Stimulated activated CD4-positive, alpha-beta T cell treated with anti-CD3 and anti-CD28 coated beads, Interleukin-12 subunit alpha, Interleukin-12 subunit beta, amount 100 ng/mL, for 4 hours (primary cell): Measurements from ENCODE around the gene NFE2L2.
"Not testable (repeated sequence)": the region's sequence is repeated elsewhere in the genome, so short reads cannot be mapped to it uniquely, and the experiment has no call there.

Experiments
- DNase-seq: peaks from one replicate; pipeline ENCODE4 v3.0.0-alpha.2; 2020

NFE2L2 gene

GRCh38 chr2:177264693-177265587 lies at the start of gene NFE2L2:
NFE2L2 (minus strand) TSS chr2:177264727; CDS start chr2:177264576, 151 bp downstream.
- peak; percentile 97 for DNase-seq

DNA sequence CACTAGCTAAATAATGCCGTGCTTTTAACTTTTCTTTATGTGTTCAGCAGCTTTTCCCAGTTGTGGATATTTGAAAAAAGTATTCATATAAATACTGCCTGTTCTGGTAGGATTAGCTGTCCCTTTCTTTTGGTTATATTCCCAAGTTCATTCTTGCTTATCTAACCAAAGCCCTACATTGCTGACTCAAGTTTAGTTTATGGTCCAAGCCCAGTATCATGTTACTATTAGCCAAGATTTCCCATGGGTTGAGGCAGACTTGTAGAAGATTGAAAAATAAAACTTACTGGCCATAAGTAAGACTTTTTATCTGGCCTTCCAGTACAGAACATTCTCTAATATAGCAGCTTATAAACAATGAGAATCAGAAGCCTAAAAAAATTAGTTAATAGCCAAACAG lies 49.7 kb upstream of the NFE2L2 start:
- no peak for DNase-seq

DNA sequence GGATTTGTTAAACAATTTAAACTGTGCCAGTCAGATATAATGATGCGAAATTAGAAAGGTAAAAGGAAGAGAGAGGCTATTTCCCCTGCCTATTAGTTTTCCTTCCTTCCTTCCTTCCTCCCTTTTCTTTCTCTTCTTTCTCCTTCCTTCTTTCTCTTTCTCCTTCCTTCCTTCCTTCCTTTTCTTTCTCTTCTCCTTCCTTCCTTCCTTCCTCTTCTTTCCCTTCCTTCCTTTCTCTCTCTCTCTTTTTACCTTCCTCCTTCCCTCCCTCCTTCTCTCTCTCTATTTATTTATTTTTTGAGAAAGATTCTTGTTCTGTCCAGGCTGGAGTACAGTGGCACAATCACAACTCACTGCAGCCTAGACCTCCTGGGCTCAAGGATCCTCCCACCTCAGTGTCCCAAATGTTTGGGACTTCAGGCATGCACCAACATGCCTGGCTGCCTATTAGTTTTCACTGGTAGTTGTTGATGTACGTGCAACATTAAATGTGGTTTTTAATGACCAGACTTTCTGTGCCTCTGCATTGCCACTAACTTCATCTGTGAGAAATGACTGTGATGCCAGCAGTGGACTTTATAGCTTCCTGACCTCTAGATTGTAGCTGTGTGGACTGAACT lies 48.7 kb upstream of the NFE2L2 start:
- no peak for DNase-seq

DNA sequence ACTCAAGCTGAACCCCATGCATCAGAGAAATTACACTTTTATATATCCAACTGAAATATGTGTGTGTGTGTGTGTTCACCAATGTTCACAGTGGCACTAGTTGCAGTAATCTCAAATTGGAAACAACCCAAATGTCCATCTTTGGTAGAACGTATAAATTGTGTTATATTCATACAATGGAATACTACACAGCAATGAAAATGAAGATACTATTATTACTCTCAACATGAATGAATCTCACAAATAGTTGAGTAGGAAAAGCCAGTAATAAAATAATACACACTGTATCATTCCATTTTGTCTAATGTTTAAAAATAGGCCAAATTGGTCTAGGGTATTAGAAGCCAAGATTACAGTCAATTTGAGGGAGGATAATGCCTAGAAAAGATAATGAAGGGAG lies 48.0 kb upstream of the NFE2L2 start:
- no peak for DNase-seq

GRCh38 chr2:177309672-177310309 lies 45.3 kb upstream of the NFE2L2 start:
- not testable (repeated sequence) for DNase-seq

- DNase-seq, result no peak
Observed at GRCh38 chr2:177306550-177306949, 42.0 kb upstream of the NFE2L2 start.

GRCh38 chr2:177303939-177304338 lies 39.4 kb upstream of the NFE2L2 start:
- no peak for DNase-seq

DNA sequence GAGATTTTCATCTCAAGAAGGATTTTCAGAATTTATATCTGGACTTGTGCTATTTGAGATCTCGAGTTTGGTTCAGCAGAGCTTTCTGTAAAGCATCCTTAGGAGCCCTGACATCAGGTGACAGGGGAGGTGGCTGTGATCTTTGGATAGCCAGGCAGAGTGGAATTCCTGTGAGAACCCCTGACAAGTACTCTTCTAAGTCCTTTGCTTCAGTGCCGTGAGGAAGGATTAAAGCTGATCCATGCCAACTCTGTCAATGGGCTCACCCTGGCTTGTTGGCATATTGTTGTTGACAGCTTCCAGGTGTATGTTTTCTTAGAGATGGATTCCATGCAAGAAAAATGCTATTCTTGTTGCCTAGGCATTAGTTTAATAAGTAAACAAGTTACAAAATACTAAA lies 38.0 kb upstream of the NFE2L2 start:
- DNase-seq, result no peak

GRCh38 chr2:177298191-177298590 lies 33.7 kb upstream of the NFE2L2 start:
- DNase-seq, result no peak

DNA sequence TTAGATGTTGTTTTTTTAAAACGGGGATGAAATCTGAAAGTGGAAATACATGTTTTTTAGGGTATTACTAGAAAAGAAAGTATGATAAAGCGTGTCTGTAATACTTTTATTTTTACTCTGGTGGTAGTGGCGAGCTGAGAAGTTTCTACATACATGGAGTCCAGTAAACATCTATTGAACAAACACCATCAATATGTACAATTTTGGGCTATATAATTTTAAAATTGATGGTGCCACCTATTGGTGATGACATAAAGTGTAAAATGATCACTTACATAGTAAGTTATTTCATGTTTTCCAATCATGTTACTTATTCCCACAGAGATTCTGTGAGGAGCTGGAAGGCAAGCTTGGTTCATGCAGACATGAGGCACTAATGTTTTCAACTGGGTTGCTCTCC lies 31.5 kb upstream of the NFE2L2 start:
- DNase-seq, result no peak

DNA sequence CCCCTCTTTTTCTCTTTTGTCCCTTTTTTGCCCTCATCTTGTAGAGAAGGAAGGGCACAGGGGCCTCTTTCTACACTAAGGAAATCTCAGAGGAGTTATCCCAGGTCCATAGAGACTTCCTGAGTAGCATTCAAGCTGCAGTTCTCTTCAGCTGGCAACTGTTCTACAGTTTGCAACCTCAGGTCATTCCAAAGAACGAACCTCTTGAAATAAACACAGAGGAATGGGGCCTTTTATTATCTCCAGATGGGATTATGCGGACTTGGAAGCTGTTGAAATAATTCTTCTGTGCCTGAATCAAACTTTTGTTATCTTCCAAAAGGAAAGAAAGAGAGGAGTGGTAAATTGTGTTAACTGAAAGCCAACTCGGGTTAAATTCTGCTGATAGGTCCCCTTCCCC lies 31.0 kb upstream of the NFE2L2 start:
- DNase-seq, result no peak

GRCh38 chr2:177291701-177292100 lies 27.2 kb upstream of the NFE2L2 start:
- no peak for DNase-seq

DNA sequence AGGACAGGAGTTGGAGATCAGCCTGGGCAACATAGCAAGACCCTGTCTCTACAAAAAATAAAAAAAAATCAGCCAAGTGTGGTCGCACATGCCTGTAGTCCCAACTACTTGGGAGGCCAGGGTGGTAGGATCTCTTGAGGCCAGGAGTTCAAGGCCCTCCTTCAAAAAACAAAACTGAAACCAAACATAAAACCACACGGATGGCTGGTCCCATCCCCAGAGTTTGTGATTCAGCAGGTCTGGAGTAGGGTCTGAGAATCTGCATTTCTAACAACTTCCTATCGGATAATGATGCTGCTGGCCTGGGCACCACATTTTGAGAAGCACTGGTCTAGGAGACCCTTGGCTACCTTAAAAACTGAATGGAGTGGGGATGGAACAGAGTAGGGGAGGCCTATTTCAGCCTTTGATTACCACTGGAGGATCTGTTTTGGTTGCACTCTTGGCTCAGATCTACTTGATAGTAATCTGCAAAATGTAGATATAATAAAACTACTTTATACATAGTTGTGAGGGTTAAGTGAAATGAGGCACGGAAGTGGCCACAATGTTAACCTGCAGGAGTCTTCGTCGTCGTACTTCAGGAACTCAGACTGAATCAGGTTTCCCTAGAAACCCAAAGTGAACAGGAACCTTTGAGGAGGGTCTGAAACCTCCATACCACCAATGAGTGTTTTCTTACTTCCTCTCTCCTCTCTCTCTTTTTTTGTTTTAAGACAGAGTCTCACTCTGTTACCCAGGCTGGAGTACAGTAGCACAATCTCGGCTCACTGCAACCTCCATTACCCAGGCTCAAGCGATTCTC lies 25.5 kb upstream of the NFE2L2 start:
- DNase-seq, result no peak

- no peak for DNase-seq
Observed at GRCh38 chr2:177287814-177288213, 23.3 kb upstream of the NFE2L2 start.

DNA sequence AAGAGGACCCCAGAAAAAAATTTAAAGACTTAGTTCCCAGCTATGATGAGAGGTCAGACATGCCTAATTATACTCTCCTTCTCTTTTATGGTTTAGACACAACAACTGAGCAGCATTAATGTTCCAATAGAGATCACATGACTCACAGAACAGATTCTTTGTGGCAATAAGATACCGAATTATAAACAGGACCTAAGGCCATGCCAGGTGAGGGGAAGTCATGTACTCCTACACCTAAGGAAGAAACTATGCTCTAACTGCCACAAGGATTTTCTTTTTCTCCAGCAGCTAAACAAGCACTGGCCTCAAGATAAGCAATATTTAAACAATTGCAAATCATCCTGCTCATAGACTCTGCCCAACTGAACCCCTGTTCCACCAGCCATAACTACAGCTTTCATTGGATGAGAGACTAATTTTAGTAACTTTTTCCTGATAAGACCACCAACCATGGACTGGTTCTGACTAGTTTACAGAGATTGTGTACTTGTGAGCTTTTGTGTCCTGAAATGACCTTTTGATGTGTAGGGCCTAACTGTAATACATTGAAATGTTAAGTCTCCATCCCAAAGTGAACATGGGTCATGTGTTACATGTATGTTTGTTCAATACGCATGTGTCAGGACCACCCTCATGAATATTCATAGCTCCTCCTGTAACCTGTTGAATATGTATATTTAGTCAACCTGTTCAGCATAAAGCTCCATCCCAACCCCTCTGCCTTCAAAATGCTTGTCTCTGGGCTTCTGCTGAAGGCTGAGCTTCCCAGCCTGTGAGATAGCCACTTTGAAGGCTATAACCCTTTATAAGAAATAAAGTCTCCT lies 21.6 kb upstream of the NFE2L2 start:
- no peak for DNase-seq

GRCh38 chr2:177284531-177284930 lies 20.0 kb upstream of the NFE2L2 start:
- DNase-seq, result no peak

GRCh38 chr2:177283906-177284305 lies 19.4 kb upstream of the NFE2L2 start:
- DNase-seq, result no peak

- no peak for DNase-seq
Observed at GRCh38 chr2:177282787-177283572, 18.5 kb upstream of the NFE2L2 start.

- no peak for DNase-seq
Observed at GRCh38 chr2:177282181-177282641, 17.7 kb upstream of the NFE2L2 start.

- DNase-seq, result no peak
Observed at GRCh38 chr2:177281400-177282180, 17.1 kb upstream of the NFE2L2 start.
